Liver (tissue), 9 donors: ENCODE measurements around the gene GTF2H3. TPM values are rescaled to one million over a fixed set of nuclear protein-coding genes. Genes with fewer than 3 reads are reported as not detected.

Experiments
- DNase-seq: peaks from one replicate; pipeline ENCODE4 v3.0.0-alpha.2; 2017; ENCODE audit warnings: low spot score
- H3K27ac ChIP-seq, 2 donors: one replicate each; pipeline ENCODE4 v1.7.0; 2013; ENCODE audit warnings: inconsistent platforms in 2 of 2, low read length in 2 of 2, control low read depth in 1 of 2, low read depth in 1 of 2, mild to moderate bottlenecking in 1 of 2
- H3K27me3 ChIP-seq, 4 donors: one replicate each; pipeline versions ENCODE4 v1.6.1 to v1.7.0; 2013; ENCODE audit warnings: low read length in 3 of 4, inconsistent platforms in 1 of 4, mild to moderate bottlenecking in 1 of 4, moderate library complexity in 1 of 4; ENCODE audit not compliant: control insufficient read depth in 4 of 4, insufficient read depth in 4 of 4
- H3K36me3 ChIP-seq, 4 donors: one replicate each; pipeline versions ENCODE4 v1.6.1 to v1.7.0; 2013; ENCODE audit warnings: low read length in 3 of 4, mild to moderate bottlenecking in 3 of 4, low read depth in 1 of 4, moderate library complexity in 1 of 4; ENCODE audit not compliant: control insufficient read depth in 4 of 4, insufficient read depth in 3 of 4
- H3K4me1 ChIP-seq, 4 donors: one replicate each; pipeline versions ENCODE4 v1.6.1 to v1.7.0; 2013; ENCODE audit warnings: low read length in 3 of 4, mild to moderate bottlenecking in 3 of 4, moderate library complexity in 1 of 4; ENCODE audit not compliant: control insufficient read depth in 4 of 4, insufficient read depth in 4 of 4
- H3K4me3 ChIP-seq, 3 donors: one replicate each; pipeline versions ENCODE4 v1.6.1 to v1.7.0; 2013; ENCODE audit warnings: low read length in 3 of 3, control low read depth in 1 of 3, low read depth in 1 of 3, mild to moderate bottlenecking in 1 of 3
- H3K9ac ChIP-seq, 2 donors: one replicate each; pipeline ENCODE4 v1.7.0; 2013; ENCODE audit warnings: low read length in 2 of 2, mild to moderate bottlenecking in 2 of 2, moderate library complexity in 2 of 2, control low read depth in 1 of 2, low read depth in 1 of 2
- H3K9me3 ChIP-seq, 4 donors: one replicate each; pipeline versions ENCODE4 v1.6.1 to v1.7.0; 2013; ENCODE audit warnings: low read length in 3 of 4; ENCODE audit not compliant: control insufficient read depth in 4 of 4
- ATF3 ChIP-seq: IDR thresholded peaks from 2 replicates; pipeline ENCODE4 v1.6.1; 2016; ENCODE audit warnings: antibody characterized with exemption
- CTCF ChIP-seq: fragments of 150-350 bp; IDR thresholded peaks from 2 replicates; pipeline ENCODE4 v1.5.1; 2017; ENCODE audit warnings: improper control_type of control experiment, low read depth, low read length; ENCODE audit not compliant: missing input control
- FOXA1 ChIP-seq: IDR thresholded peaks from 2 replicates; pipeline ENCODE4 v1.6.1; 2016; ENCODE audit warnings: antibody characterized with exemption
- FOXA2 ChIP-seq: IDR thresholded peaks from 2 replicates; pipeline ENCODE4 v1.6.1; 2016; ENCODE audit warnings: antibody characterized with exemption
- GABPA ChIP-seq, 2 donors: IDR thresholded peaks in 1 of 2; conservative IDR thresholded peaks in 1 of 2; 2 replicates each; pipeline ENCODE4 v1.6.1; 2016; ENCODE audit warnings: antibody characterized with exemption in 2 of 2, mild to moderate bottlenecking in 1 of 2, moderate library complexity in 1 of 2
- HNF4A ChIP-seq, 2 donors: conservative IDR thresholded peaks; 2 replicates each; pipeline ENCODE4 v1.6.1; 2016; ENCODE audit warnings: antibody characterized with exemption in 2 of 2, mild to moderate bottlenecking in 2 of 2
- HNF4G ChIP-seq: IDR thresholded peaks from 2 replicates; pipeline ENCODE4 v1.6.1; 2016; ENCODE audit warnings: antibody characterized with exemption
- JUND ChIP-seq, 2 donors: IDR thresholded peaks; 2 replicates each; pipeline ENCODE4 v1.6.1; 2016; ENCODE audit warnings: antibody characterized with exemption in 2 of 2
- MAX ChIP-seq: IDR thresholded peaks from 2 replicates; pipeline ENCODE4 v1.6.1; 2016; ENCODE audit warnings: antibody characterized with exemption
- NR2F2 ChIP-seq: IDR thresholded peaks from 2 replicates; pipeline ENCODE4 v1.6.1; 2016; ENCODE audit warnings: antibody characterized with exemption
- RAD21 ChIP-seq, 2 donors: IDR thresholded peaks; 2 replicates each; pipeline ENCODE4 v1.6.1; 2016; ENCODE audit warnings: antibody characterized with exemption in 2 of 2, mild to moderate bottlenecking in 2 of 2
- REST ChIP-seq: IDR thresholded peaks from 2 replicates; pipeline ENCODE4 v1.6.1; 2016; ENCODE audit warnings: antibody characterized with exemption, mild to moderate bottlenecking
- SP1 ChIP-seq: IDR thresholded peaks from 2 replicates; pipeline ENCODE4 v1.6.1; 2018; ENCODE audit warnings: antibody characterized with exemption, mild to moderate bottlenecking
- TAF1 ChIP-seq: conservative IDR thresholded peaks from 2 replicates; pipeline ENCODE4 v1.6.1; 2016; ENCODE audit warnings: antibody characterized with exemption, mild to moderate bottlenecking
- YY1 ChIP-seq: IDR thresholded peaks from 2 replicates; pipeline ENCODE4 v1.6.1; 2016; ENCODE audit warnings: antibody characterized with exemption, mild to moderate bottlenecking
- ZBTB33 ChIP-seq: IDR thresholded peaks from 2 replicates; pipeline ENCODE4 v1.6.1; 2016; ENCODE audit warnings: antibody characterized with exemption
- WGBS: extraction: QIAGEN DNeasy Blood & Tissue Kit; methylation state at CpG from one replicate; pipeline ENCODE4 v1.1.7; 2013; 5-methylcytosine and 5-hydroxymethylcytosine counted together
- polyA plus RNA-seq, 2 donors: library from polyadenylated mRNA; stranded (reverse) in 1 of 2; unstranded in 1 of 2; fragments of 200-250 nt in 1 of 2; fragments of >200 nt in 1 of 2; fragmentation: Nextera tagmentation in 1 of 2; extraction: Ambion mirVana in 1 of 2; gene quantifications; one replicate each; pipeline versions ENCODE4 v1.2.1 to v1.2.3, GENCODE V29; 2013 to 2015
- total RNA-seq, 2 donors: library from RNA; depleted of rRNA; stranded (reverse); fragments of >200 nt; gene quantifications; one replicate each; pipeline ENCODE4 v1.2.3, GENCODE V29; 2014
- donor health status: healthy.
- donor health status: healthy.
- donor health status: healthy.
- donor health status: healthy.
- donor health status: healthy.

GTF2H3 gene
- total and polyA plus RNA-seq, 4 donors = 5.8 to 18.3 (median 13.2) TPM

- Histone ChIP-seq H3K9ac (peak overlapping the region; percentile 90 to 92), H3K4me3 (peak overlapping the region; percentile 68 to 100 (median 88)), H3K36me3 (peaks cover 8 to 20% (median 13%) of the 10 kb centered on the region in 4 donors), H3K9me3 (no peaks in the 10 kb centered on the region), H3K27me3 (no peaks in the 10 kb centered on the region), H3K4me1 (peaks cover 0 to 22% (median 16%) of the 10 kb centered on the region in 4 donors), H3K27ac (peak overlapping the region; percentile 72 to 75)
- WGBS = 15% methylated on average over 19 of the region's 19 CpGs
- TF ChIP-seq RAD21 (IDR thresholded peaks at IDR 0.05) (no peak), GABPA (IDR thresholded peaks at IDR 0.05 in 1 of 2, conservative IDR thresholded peaks at IDR 0.05 in 1 of 2) (no peak), HNF4A (conservative IDR thresholded peaks at IDR 0.05) (no peak), CTCF (no peak), MAX (no peak), ATF3 (no peak), HNF4G (no peak), NR2F2 (no peak), TAF1 (no peak), ZBTB33 (no peak), FOXA1 (no peak), SP1 (no peak), YY1 (no peak), FOXA2 (no peak)
- DNase-seq = no peak
Measured at GRCh38 chr12:123634142-123634561, 523 bp downstream of the GTF2H3 start.

- Histone ChIP-seq H3K4me3 (no peak overlapping the region), H3K9ac (no peak overlapping the region), H3K36me3 (peaks cover 2 to 34% (median 17%) of the 10 kb centered on the region in 4 donors), H3K27ac (no peak overlapping the region), H3K27me3 (no peaks in the 10 kb centered on the region), H3K9me3 (no peaks in the 10 kb centered on the region), H3K4me1 (no peaks in the 10 kb centered on the region)
- 94% methylated on average over 7 of the region's 7 CpGs for WGBS
- no peak for DNase-seq
- TF ChIP-seq HNF4A (conservative IDR thresholded peaks at IDR 0.05) (no peak), FOXA1 (no peak), SP1 (no peak), JUND (IDR thresholded peaks at IDR 0.05) (no peak), MAX (no peak), ZBTB33 (no peak), REST (no peak), HNF4G (no peak), NR2F2 (no peak), YY1 (no peak)
Measured at GRCh38 chr12:123643911-123644310, 10.3 kb downstream of the GTF2H3 start.
